Measurements from ENCODE around the gene HEPACAM.

DNA sequence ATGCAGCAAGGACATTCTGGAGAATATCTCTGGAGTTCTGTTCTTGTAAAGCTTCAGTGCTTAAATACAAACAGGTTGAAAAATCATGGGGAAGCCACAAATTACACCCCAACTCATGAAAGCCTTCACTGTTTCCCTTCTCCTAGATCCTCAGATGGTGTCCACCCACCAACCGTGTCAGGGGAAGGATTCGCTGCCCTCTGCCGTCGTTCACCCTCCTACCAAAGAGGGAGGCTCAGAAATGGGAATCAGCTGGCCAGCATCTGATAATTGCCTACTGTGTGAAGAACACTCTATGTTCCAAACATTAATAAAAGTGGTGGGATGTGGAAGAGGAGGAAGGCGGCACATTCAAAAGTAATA, 7.4 kb upstream of the HEPACAM start:
- TF ChIP-seq FOXK2 (IDR thresholded peaks at IDR 0.05) = no peak
- TF ChIP-seq SUZ12 (IDR thresholded peaks at IDR 0.05) = no peak
- no peak for TF ChIP-seq SP1 (IDR thresholded peaks at IDR 0.05)
- no peak for TF ChIP-seq LEF1 (IDR thresholded peaks at IDR 0.05; ENCODE audit: borderline replicate concordance)
- TF ChIP-seq FOXM1 (IDR thresholded peaks at IDR 0.05; ENCODE audit: borderline replicate concordance) = no peak
- TF ChIP-seq HDGF (IDR thresholded peaks at IDR 0.05; ENCODE audit: borderline replicate concordance) = no peak
- TF ChIP-seq BHLHE40 (IDR thresholded peaks at IDR 0.05; ENCODE audit: borderline replicate concordance) = no peak
- TF ChIP-seq FOXA1 (IDR thresholded peaks at IDR 0.05) = no peak

All from HEK293T (cell line).